NCI-H2081 (cell line): ENCODE results near the gene NBR1.
"Not testable (repeated sequence)": the region's sequence is repeated elsewhere in the genome, so short reads cannot be mapped to it uniquely, and the experiment has no call there.

Source experiments
- DNase-seq, 2 experiments: peaks; one replicate each; lab custom pipeline; 2025; lab: John Stamatoyannopoulos, UW

NBR1 gene

GRCh38 chr17:43212641-43213490 lies 41.9 kb downstream of the NBR1 start:
- DNase-seq = no peak

- DNase-seq = no peak
Measured at GRCh38 chr17:43213545-43213944, 42.5 kb downstream of the NBR1 start.

- no peak for DNase-seq
Measured at GRCh38 chr17:43215341-43215740, 44.3 kb downstream of the NBR1 start.

GRCh38 chr17:43216369-43216761 lies 45.4 kb downstream of the NBR1 start:
- DNase-seq = no peak

GRCh38 chr17:43216762-43217613 lies 46.0 kb downstream of the NBR1 start:
- no peak for DNase-seq

- no peak for DNase-seq
Measured at GRCh38 chr17:43217614-43218087, 46.6 kb downstream of the NBR1 start.

GRCh38 chr17:43219001-43219400 lies 48.0 kb downstream of the NBR1 start:
- no peak for DNase-seq

- no peak for DNase-seq
Measured at GRCh38 chr17:43219746-43220380, 48.8 kb downstream of the NBR1 start.

GRCh38 chr17:43220511-43221125 lies 49.6 kb downstream of the NBR1 start:
- no peak for DNase-seq

- no peak for DNase-seq
Measured at GRCh38 chr17:43224146-43224705, 53.2 kb downstream of the NBR1 start.

GRCh38 chr17:43226393-43226792 lies 55.4 kb downstream of the NBR1 start:
- no peak for DNase-seq

GRCh38 chr17:43228020-43228782 lies 57.2 kb downstream of the NBR1 start, which contains the start of gene CCDC200:
Gene CCDC200, minus strand, starts transcription at chr17:43228623. Its CDS starts 69 bp downstream, at chr17:43228554.
- DNase-seq = not testable (repeated sequence)

- not testable (repeated sequence) for DNase-seq
Measured at GRCh38 chr17:43231205-43232020, 60.4 kb downstream of the NBR1 start.

GRCh38 chr17:43232021-43232699 lies 61.1 kb downstream of the NBR1 start:
- DNase-seq = not testable (repeated sequence)

GRCh38 chr17:43233263-43233662 lies 62.2 kb downstream of the NBR1 start:
- not testable (repeated sequence) for DNase-seq

GRCh38 chr17:43233877-43234276 lies 62.9 kb downstream of the NBR1 start, which contains the start of gene RNU2-1:
Gene RNU2-1, minus strand, starts transcription at chr17:43233977.
- not testable (repeated sequence) for DNase-seq

- not testable (repeated sequence) for DNase-seq
Measured at GRCh38 chr17:43239597-43239996, 68.6 kb downstream of the NBR1 start.

- DNase-seq = not testable (repeated sequence)
Measured at GRCh38 chr17:43240596-43241352, 69.8 kb downstream of the NBR1 start.
